Stimulated activated CD8-positive, alpha-beta memory T cell treated with anti-CD3 and anti-CD28 coated beads, Interleukin-2, amount 100 ng/mL, for 1 hour (primary cell): ENCODE data around the gene SSR3.

ENCODE experiments used
- DNase-seq, 2 donors: peaks; one replicate each; pipeline ENCODE4 v3.0.0-alpha.2; 2020; ENCODE audit warnings: low read depth in 2 of 2

SSR3 gene

GRCh38 chr3:156491192-156491591 is 63.7 kb downstream of the SSR3 start:
- DNase-seq = no peak
